SH-SY5Y (cell line): ENCODE data around the gene UCK1.

Experiments
- GATA2 ChIP-seq: IDR thresholded peaks from 2 replicates; pipeline ENCODE4 v1.6.1; 2011; ENCODE audit warnings: mild to moderate bottlenecking, low read depth, low read length
- GATA3 ChIP-seq: IDR thresholded peaks from 2 replicates; pipeline ENCODE4 v1.6.1; 2011; ENCODE audit warnings: low read depth, mild to moderate bottlenecking, low read length, moderate library complexity

GRCh38 chr9:131555841-131556673, 25.0 kb upstream of the UCK1 start:
- TF ChIP-seq GATA2, result no peak
- no peak for TF ChIP-seq GATA3
